OCI-LY1 (cell line): ENCODE data around the gene KNG1.

Experiments used
- CTCF ChIP-seq: fragments of 200-600 bp; sonication (generic), shearing (Covaris generic); IDR thresholded peaks from 2 replicates; pipeline ENCODE4 v1.5.1; 2017; ENCODE audit warnings: mild to moderate bottlenecking, antibody characterized with exemption, low read length, moderate library complexity, mixed read lengths
- EZH2 ChIP-seq: fragments of 200-600 bp; sonication (generic), shearing (Covaris generic); IDR thresholded peaks from 2 replicates; pipeline ENCODE4 v1.8.0; 2017; ENCODE audit warnings: borderline replicate concordance, mixed run types, mild to moderate bottlenecking, antibody characterized with exemption, low read length, moderate library complexity, mixed read lengths

- no peak for TF ChIP-seq CTCF
- no peak for TF ChIP-seq EZH2
Measured at GRCh38 chr3:186719945-186720739, 3.0 kb downstream of the KNG1 start.
